DOHH2 (cell line): ENCODE data around the gene MAN1C1.

Experiments used
- EZH2phosphoT487 ChIP-seq: fragments of 200-600 bp; sonication (generic); IDR thresholded peaks from 2 replicates; pipeline ENCODE4 v1.6.1; 2017; ENCODE audit warnings: borderline replicate concordance, mild to moderate bottlenecking, antibody characterized with exemption, low read length, moderate library complexity, mixed read lengths
- TF ChIP-seq, protein P1 (sequence below): fragments of 200-600 bp; sonication (generic); IDR thresholded peaks from one replicate; pipeline ENCODE4 v1.5.1; 2014; ENCODE audit warnings: antibody characterized with exemption, mild to moderate bottlenecking, low read depth, low read length; ENCODE audit not compliant: poor library complexity, severe bottlenecking

DNA sequence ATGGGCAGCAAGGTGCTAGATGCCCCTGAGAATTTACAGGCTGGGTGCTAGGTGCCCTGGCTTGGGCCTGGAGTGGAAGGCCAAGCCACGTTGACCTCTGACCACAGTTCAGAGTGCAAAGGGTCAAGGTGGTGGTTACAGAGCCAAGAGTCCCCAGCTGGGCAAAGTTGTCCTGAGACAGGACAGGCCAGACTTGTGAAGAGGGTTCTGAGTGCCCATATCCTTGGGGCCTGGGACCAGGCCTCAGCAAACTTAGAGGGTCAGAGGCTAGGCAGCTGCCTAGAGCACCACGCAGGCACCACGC, 164.5 kb downstream of the MAN1C1 start:
- TF ChIP-seq, protein P1, sequence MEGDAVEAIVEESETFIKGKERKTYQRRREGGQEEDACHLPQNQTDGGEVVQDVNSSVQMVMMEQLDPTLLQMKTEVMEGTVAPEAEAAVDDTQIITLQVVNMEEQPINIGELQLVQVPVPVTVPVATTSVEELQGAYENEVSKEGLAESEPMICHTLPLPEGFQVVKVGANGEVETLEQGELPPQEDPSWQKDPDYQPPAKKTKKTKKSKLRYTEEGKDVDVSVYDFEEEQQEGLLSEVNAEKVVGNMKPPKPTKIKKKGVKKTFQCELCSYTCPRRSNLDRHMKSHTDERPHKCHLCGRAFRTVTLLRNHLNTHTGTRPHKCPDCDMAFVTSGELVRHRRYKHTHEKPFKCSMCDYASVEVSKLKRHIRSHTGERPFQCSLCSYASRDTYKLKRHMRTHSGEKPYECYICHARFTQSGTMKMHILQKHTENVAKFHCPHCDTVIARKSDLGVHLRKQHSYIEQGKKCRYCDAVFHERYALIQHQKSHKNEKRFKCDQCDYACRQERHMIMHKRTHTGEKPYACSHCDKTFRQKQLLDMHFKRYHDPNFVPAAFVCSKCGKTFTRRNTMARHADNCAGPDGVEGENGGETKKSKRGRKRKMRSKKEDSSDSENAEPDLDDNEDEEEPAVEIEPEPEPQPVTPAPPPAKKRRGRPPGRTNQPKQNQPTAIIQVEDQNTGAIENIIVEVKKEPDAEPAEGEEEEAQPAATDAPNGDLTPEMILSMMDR: no peak
- TF ChIP-seq EZH2phosphoT487: no peak
